Ascending aorta (tissue), 2 donors: ENCODE results near the gene NEK3. TPM values are rescaled to one million over a fixed set of nuclear protein-coding genes. Genes with fewer than 3 reads are reported as not detected.
"Not testable (repeated sequence)": the region's sequence is repeated elsewhere in the genome, so short reads cannot be mapped to it uniquely, and the experiment has no call there.

ENCODE experiments used
- DNase-seq, 2 donors: peaks; one replicate each; pipeline ENCODE4 v3.0.0-alpha.2; 2019; ENCODE audit warnings: low spot score in 2 of 2
- H3K27ac ChIP-seq, 2 donors: fragments of 200-600 bp; sonication (generic); one replicate each; pipeline ENCODE4 v1.5.1; 2016 to 2017; ENCODE audit warnings: mild to moderate bottlenecking in 1 of 2
- H3K27me3 ChIP-seq: fragments of 200-600 bp; sonication (generic); one replicate; pipeline ENCODE4 v1.5.1; 2017
- H3K36me3 ChIP-seq, 2 donors: fragments of 200-600 bp; sonication (generic); one replicate each; pipeline ENCODE4 v1.5.1; 2016
- H3K4me1 ChIP-seq, 2 donors: fragments of 200-600 bp; sonication (generic); one replicate each; pipeline ENCODE4 v1.5.1; 2016 to 2017; ENCODE audit warnings: mild to moderate bottlenecking in 1 of 2
- H3K4me3 ChIP-seq, 2 donors: fragments of 200-600 bp; sonication (generic); one replicate each; pipeline ENCODE4 v1.5.1; 2016 to 2017; ENCODE audit warnings: mild to moderate bottlenecking in 1 of 2
- H3K9me3 ChIP-seq, 2 donors: fragments of 200-600 bp; sonication (generic); one replicate each; pipeline ENCODE4 v1.5.1; 2016
- CTCF ChIP-seq, 3 experiments: fragments of 200-600 bp in 2 of 3; fragments of 450-650 bp in 1 of 3; sonication (generic) in 2 of 3; IDR thresholded peaks; one replicate each; pipeline ENCODE4 v1.5.1; 2016 to 2019; ENCODE audit warnings: antibody characterized with exemption in 3 of 3, mild to moderate bottlenecking in 1 of 3, moderate library complexity in 1 of 3
- intact Hi-C: fragments of 100-400 bp; cut with DNase I; formaldehyde crosslinking; loops from one replicate; pipeline ENCODE4 v1.15.1; 2023
- total RNA-seq: library from RNA; depleted of rRNA; stranded (reverse); fragments of >200 nt; gene quantifications from one replicate; pipeline ENCODE4 v1.1.0, GENCODE V29; 2016

The NEK3 gene
- total RNA-seq, 1 donor from 2014 or later, result 4.7 TPM

DNA sequence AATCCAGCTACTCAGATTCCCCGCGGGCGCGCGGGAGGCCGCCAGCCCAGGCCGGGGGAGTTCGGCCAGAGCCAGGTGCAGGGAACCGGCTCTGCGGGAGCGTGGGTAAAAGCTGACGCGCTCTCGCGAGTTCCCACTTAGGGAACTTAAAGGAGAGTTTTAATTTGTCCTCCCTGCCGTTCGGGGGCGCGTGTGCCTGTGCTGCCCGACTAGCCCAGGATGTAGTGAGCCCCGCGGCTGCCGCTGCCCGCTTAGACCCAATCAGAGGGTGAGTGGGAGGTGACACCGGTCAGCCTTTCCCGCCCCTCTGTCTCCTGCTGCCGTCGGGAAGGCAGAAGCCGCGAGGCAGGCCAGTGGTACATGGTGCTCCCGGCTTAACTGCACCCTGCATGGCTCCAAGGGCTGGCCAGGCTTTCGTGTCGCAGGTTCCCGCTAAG is 36.0 kb upstream of the NEK3 start:
- peak; percentile 52 to 92 for DNase-seq
- Histone ChIP-seq H3K36me3 (no peaks in the 10 kb centered on the region), H3K27ac (peak overlapping the region; percentile 72 to 80), H3K4me1 (peaks cover 0 to 2% of the 10 kb centered on the region in 2 donors), H3K27me3 (no peaks in the 10 kb centered on the region), H3K4me3 (peak overlapping the region; percentile 66 to 86), H3K9me3 (no peaks in the 10 kb centered on the region)
- intact Hi-C loops, result loop anchor here (2.0 kb wide), 1 partner anchor 255 kb away; the partner anchor contains the start of gene VPS36
- TF ChIP-seq CTCF (IDR thresholded peaks at IDR 0.05), result peak in 2 of 3 experiments; percentile 26 to 35

GRCh38 chr13:52194184-52194868 is 34.9 kb upstream of the NEK3 start:
- Histone ChIP-seq H3K9me3 (no peaks in the 10 kb centered on the region), H3K4me1 (peaks cover 0 to 2% of the 10 kb centered on the region in 2 donors), H3K36me3 (no peaks in the 10 kb centered on the region), H3K27ac (peak overlapping the region; percentile 72 to 80), H3K27me3 (no peaks in the 10 kb centered on the region), H3K4me3 (peak overlapping the region; percentile 66 to 86)
- intact Hi-C loops, result loop anchor here (2.0 to 5.0 kb wide), 2 partner anchors 182 to 256 kb away; partner anchors contain the start of genes ALG11, ATP7B and VPS36
- TF ChIP-seq CTCF (IDR thresholded peaks at IDR 0.05), result no peak
- DNase-seq, result peak; percentile 29 to 91

- DNase-seq, H3K27me3 ChIP-seq, H3K9me3 ChIP-seq, H3K36me3 ChIP-seq, H3K4me1 ChIP-seq: not testable (repeated sequence)
- H3K27ac ChIP-seq, result peak overlapping the region; percentile 72 to 80
- intact Hi-C loops, result loop anchor here (2.0 to 5.0 kb wide), 2 partner anchors 181 to 257 kb away; partner anchors contain the start of genes ALG11, ATP7B and VPS36
- H3K4me3 ChIP-seq, result peak overlapping the region; percentile 66 to 86
Observed at GRCh38 chr13:52193587-52194183, 34.3 kb upstream of the NEK3 start.

- peaks cover 19 to 21% of the 10 kb centered on the region in 2 donors for H3K36me3 ChIP-seq
- H3K27ac ChIP-seq, H3K27me3 ChIP-seq, H3K4me3 ChIP-seq, H3K9me3 ChIP-seq, DNase-seq, intact Hi-C loops, H3K4me1 ChIP-seq: not testable (repeated sequence)
Observed at GRCh38 chr13:52187424-52188187, 28.2 kb upstream of the NEK3 start.

- peaks cover 19 to 23% of the 10 kb centered on the region in 2 donors for H3K36me3 ChIP-seq
- TF ChIP-seq CTCF (IDR thresholded peaks at IDR 0.05), result no peak
- no peak for DNase-seq
- intact Hi-C loops, result no loop called here
- H3K27ac ChIP-seq, result no peak overlapping the region
- no peaks in the 10 kb centered on the region for H3K9me3 ChIP-seq
- H3K4me1 ChIP-seq, result no peaks in the 10 kb centered on the region
- no peaks in the 10 kb centered on the region for H3K27me3 ChIP-seq
- H3K4me3 ChIP-seq, result no peak overlapping the region
Observed at GRCh38 chr13:52187029-52187423, 27.6 kb upstream of the NEK3 start.

- H3K4me3 ChIP-seq, intact Hi-C loops, H3K27me3 ChIP-seq, DNase-seq, H3K27ac ChIP-seq, H3K4me1 ChIP-seq, H3K9me3 ChIP-seq: not testable (repeated sequence)
- H3K36me3 ChIP-seq, result peaks cover 25 to 31% of the 10 kb centered on the region in 2 donors
Observed at GRCh38 chr13:52181316-52181954, 22.0 kb upstream of the NEK3 start.
